DMS153 treated with DMSO at 0.1 percent for 48 hours (cell line): ENCODE results near the gene SET.
"Not testable (repeated sequence)": the region's sequence is repeated elsewhere in the genome, so short reads cannot be mapped to it uniquely, and the experiment has no call there.

ENCODE experiments used
- DNase-seq: peaks from one replicate; lab custom pipeline; 2025; ENCODE audit not compliant: unreplicated experiment; lab: John Stamatoyannopoulos, UW

Gene SET

GRCh38 chr9:128685636-128686489 lies 3.2 kb upstream of the SET start:
- DNase-seq = no peak

- no peak for DNase-seq
These were observed 1.6 kb upstream of the SET start for GRCh38 chr9:128687453-128687852.

DNA sequence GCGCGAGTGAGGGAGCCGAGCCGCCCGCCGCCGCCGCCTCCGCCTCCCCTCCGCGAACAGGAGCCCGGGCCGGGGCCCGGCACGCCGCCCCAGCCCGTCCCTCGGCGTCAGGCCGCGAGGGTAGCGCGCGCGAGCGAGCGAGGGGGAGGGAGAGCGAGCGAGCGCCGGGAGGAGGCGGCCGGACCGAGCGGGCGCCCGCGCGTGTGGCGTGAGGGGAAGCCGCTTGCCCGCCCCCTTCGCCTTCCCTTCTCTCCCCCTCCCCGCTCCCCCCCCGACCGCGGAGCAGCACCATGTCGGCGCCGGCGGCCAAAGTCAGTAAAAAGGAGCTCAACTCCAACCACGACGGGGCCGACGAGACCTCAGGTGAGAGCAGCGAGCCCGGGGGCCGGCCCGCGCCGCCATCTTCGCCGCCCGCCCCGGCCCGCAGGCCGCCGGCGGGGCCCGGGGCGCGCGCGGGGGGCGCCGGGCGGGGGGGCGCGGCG lies 312 bp downstream of the SET start:
- DNase-seq = no peak

GRCh38 chr9:128689820-128690683 lies 1.0 kb downstream of the SET start:
- DNase-seq = no peak

- no peak for DNase-seq
These were observed 1.6 kb downstream of the SET start for GRCh38 chr9:128690684-128691034.

DNA sequence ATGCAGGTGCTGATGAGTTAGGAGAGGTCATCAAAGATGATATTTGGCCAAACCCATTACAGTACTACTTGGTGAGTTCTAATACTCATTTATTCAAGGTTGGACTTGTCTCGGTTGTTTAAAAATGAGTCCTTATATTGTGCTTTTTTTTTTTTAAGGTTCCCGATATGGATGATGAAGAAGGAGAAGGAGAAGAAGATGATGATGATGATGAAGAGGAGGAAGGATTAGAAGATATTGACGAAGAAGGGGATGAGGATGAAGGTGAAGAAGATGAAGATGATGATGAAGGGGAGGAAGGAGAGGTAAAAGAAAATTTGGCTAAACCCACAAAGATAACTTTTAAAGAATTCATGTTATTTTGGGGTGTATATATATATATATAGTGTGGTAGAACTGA lies 4.7 kb downstream of the SET start:
- DNase-seq = not testable (repeated sequence)

DNA sequence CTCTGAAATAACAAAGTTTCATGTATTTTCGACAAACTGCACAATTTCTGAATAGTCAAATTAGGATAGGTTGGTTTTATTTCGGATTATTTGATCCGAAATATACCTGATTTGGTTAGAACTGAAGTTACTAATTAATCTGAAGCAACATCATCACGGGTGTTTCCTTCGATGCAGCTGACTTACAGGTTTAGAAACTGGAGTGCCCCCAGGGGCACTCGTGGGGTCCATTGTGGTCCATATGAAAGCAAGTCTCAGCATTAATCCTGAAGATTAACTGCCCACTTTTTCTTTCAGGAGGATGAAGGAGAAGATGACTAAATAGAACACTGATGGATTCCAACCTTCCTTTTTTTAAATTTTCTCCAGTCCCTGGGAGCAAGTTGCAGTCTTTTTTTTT lies 5.3 kb downstream of the SET start:
- DNase-seq = no peak

- DNase-seq = no peak
These were observed 8.1 kb downstream of the SET start for GRCh38 chr9:128696923-128697707.

- not testable (repeated sequence) for DNase-seq
These were observed 10.2 kb downstream of the SET start for GRCh38 chr9:128699096-128699795.

- no peak for DNase-seq
These were observed 12.3 kb downstream of the SET start for GRCh38 chr9:128701227-128701854.

DNA sequence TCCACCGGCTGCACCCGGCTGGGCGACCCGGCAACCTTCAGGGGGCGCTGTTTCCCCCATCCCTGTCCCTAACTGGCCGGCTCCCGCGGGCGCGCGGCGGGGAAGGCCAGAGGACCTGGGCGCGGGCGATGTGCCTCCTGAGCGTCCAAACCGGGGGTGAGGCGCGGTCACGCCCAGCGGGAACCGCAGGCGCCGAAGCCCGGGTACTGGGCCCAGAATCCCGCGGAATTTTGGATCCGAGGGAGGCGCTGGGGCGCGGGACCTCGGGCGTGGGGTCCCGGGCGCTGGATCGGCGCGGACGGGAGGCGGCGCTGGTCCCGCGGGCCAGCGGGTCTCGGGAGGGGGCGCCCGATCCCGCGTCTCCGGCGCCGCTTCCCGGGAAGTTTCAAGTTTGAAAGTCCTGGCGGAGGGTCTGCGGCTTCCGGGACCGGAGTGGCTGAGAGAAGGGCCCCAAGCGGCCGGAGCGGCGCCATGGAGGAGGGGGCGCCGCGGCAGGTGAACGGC lies 13.5 kb downstream of the SET start, which contains the start of gene PKN3:
Gene PKN3 (plus strand): TSS at position 59 of the 504 bp plus-strand sequence. CDS start 413 bp downstream, at position 472.
- DNase-seq = peak; percentile 67

DNA sequence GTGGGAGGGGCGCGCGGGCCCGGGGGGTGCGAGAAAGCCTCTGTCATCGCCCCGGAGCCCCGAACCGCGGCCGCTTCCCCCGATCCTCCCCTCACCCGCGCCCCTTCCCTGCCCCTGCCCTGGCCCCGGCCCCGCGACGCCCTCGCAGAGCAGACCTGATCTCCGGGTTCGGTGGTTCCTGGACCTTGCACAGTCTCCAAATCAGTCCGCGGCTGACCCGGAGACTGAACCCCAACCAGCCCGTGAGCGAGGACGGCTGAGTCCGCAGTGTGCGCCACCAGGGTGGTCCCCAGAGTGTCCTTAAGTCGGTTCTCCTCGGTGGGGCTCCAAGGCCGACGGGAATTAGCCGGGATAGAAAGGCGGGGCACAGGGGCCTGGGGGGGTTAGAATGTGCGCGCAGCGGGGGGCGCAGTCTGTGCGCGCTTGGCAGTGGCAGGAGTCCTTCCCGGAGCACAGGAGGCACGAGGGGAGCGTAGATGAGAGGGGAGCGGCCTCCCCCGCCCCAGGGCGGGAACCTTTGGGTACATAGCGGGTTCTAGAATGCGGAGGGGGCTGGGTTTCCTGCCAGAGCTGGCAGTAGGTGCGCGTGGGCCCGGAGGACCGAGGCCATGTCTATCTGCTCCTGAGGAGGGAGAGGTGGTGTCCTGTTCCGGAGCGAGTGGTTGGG lies 14.1 kb downstream of the SET start:
- DNase-seq = no peak

GRCh38 chr9:128703616-128704355 lies 14.8 kb downstream of the SET start:
- no peak for DNase-seq

- no peak for DNase-seq
These were observed 15.3 kb downstream of the SET start for GRCh38 chr9:128704356-128704670.

GRCh38 chr9:128705051-128705965 lies 16.3 kb downstream of the SET start:
- no peak for DNase-seq

- DNase-seq = no peak
These were observed 17.0 kb downstream of the SET start for GRCh38 chr9:128706045-128706444.

DNA sequence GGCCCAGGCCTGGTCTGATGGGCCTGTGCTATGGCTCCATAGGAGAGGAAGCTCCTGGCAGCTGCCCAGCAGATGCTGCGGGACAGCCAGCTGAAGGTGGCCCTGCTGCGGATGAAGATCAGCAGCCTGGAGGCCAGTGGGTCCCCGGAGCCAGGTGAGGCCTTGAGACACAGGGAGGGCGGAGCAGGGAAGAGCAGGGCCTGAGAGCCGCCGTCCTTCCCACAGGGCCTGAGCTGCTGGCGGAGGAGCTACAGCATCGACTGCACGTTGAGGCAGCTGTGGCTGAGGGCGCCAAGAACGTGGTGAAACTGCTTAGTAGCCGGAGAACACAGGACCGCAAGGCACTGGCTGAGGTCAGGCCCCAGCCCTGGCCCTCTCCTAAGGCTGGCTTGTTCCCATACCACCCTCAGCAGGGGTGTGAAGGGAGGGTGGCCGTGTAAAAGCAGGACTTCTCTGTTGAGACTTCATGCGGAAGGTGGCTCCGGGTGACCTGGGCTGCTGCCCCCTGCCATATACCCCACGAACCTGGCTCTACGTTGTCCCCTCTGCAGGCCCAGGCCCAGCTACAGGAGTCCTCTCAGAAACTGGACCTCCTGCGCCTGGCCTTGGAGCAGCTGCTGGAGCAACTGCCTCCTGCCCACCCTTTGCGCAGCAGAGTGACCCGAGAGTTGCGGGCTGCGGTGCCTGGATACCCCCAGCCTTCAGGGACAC lies 17.8 kb downstream of the SET start:
- no peak for DNase-seq
